Lung (tissue), 12 donors: ENCODE data around the gene MAP3K15. TPM values are rescaled to one million over a fixed set of nuclear protein-coding genes. Genes with fewer than 3 reads are reported as not detected.

Experiments used
- ATAC-seq: fragments of 200-7000 bp; cut with Tn5 transposase; one replicate; pipeline ENCODE4 v1.9.1; 2020; ENCODE audit warnings: moderate number of reproducible peaks; ENCODE audit not compliant: insufficient read depth, low FRiP score
- DNase-seq, 3 donors: peaks; one replicate each; pipeline ENCODE4 v3.0.0-alpha.2; 2013 to 2017
- H3K27ac ChIP-seq, 2 donors: one replicate each; pipeline ENCODE4 v1.5.1; 2013; ENCODE audit warnings: mild to moderate bottlenecking in 2 of 2, moderate library complexity in 2 of 2, control low read depth in 1 of 2, inconsistent platforms in 1 of 2, low read depth in 1 of 2, low read length in 1 of 2
- H3K27me3 ChIP-seq, 3 donors: one replicate each; pipeline ENCODE4 v1.5.1; 2013; ENCODE audit warnings: low read length in 2 of 3; ENCODE audit not compliant: control insufficient read depth in 3 of 3, insufficient read depth in 3 of 3
- H3K36me3 ChIP-seq, 4 donors: one replicate each; pipeline ENCODE4 v1.5.1; 2013; ENCODE audit warnings: low read length in 4 of 4, mild to moderate bottlenecking in 1 of 4, moderate library complexity in 1 of 4; ENCODE audit not compliant: control insufficient read depth in 4 of 4, insufficient read depth in 4 of 4
- H3K4me1 ChIP-seq, 5 donors: one replicate each; pipeline ENCODE4 v1.5.1; 2013; ENCODE audit warnings: low read length in 5 of 5, mild to moderate bottlenecking in 2 of 5, moderate library complexity in 1 of 5; ENCODE audit not compliant: control insufficient read depth in 5 of 5, insufficient read depth in 5 of 5
- H3K4me3 ChIP-seq: one replicate; pipeline ENCODE4 v1.5.1; 2013; ENCODE audit warnings: mild to moderate bottlenecking, control low read depth, moderate library complexity
- H3K9ac ChIP-seq, 2 donors: one replicate each; pipeline ENCODE4 v1.5.1; 2013; ENCODE audit warnings: low read length in 2 of 2, control low read depth in 1 of 2; ENCODE audit not compliant: insufficient read depth in 1 of 2
- H3K9me3 ChIP-seq, 4 donors: one replicate each; pipeline ENCODE4 v1.5.1; 2013; ENCODE audit warnings: low read length in 3 of 4, mild to moderate bottlenecking in 1 of 4, moderate library complexity in 1 of 4; ENCODE audit not compliant: control insufficient read depth in 4 of 4, insufficient read depth in 3 of 4
- WGBS, 2 donors: extraction: QIAGEN DNeasy Blood & Tissue Kit; methylation state at CpG; one replicate each; pipeline ENCODE4 v1.1.7; 2013; 5-methylcytosine and 5-hydroxymethylcytosine counted together
- polyA plus RNA-seq, 2 donors: library from polyadenylated mRNA; stranded (reverse); fragments of 200-250 nt; gene quantifications; one replicate each; pipeline ENCODE4 v1.2.1, GENCODE V29; 2013
- total RNA-seq, 2 donors: library from RNA; depleted of rRNA in 1 of 2; stranded (reverse); fragments of >200 nt in 1 of 2; gene quantifications; one replicate each; pipeline ENCODE4 v1.2.1, GENCODE V29; 2014 to 2021
- TF ChIP-seq, protein P1 (sequence below): IDR thresholded peaks from 2 replicates; pipeline ENCODE4 v1.5.1; 2012; ENCODE audit warnings: mild to moderate bottlenecking; ENCODE audit errors: control extremely low read depth, extremely low read depth
- donor health status: control.
- donor health status: control.
- donor health status: Bipolar disorder and iron deficiency.
- donor health status: healthy.
- donor health status: DM: yes; HTN: yes; CAD: no.

Gene MAP3K15
- total and polyA plus RNA-seq, 4 donors: 0.16 to 2.1 (median 0.40) TPM

DNA sequence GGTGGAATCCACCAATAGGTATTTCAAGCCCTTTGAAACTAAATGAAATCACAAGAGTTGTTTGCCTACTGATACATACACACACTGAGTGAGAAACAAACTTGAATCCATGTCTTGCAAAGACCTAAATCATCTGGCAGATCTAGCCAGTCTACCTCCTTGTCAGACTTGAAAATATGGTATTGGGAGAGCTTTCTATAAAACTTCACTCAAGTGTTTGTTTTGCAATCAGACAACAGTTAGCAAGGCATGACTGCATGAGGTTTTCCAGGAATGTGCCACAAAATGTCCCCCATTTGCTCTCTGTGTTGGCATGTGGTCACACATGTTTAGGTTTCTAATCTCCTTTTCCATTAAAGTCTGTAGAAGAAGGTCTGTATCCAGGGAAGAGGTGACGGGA lies 52.4 kb downstream of the MAP3K15 start:
- Histone ChIP-seq H3K36me3 (no peaks in the 10 kb centered on the region), H3K4me3 (no peak overlapping the region), H3K4me1 (no peaks in the 10 kb centered on the region), H3K9me3 (peaks cover 0 to 4% (median 0%) of the 10 kb centered on the region in 4 donors), H3K27me3 (peaks cover 0 to 5% (median 0%) of the 10 kb centered on the region in 3 donors), H3K27ac (no peak overlapping the region), H3K9ac (no peak overlapping the region)
- DNase-seq: peak in 2 of 3 donors; percentile 3 to 28
- ATAC-seq: no peak
- 85 to 93% methylated on average over 1 of the region's 1 CpG for WGBS, 2 donors
- TF ChIP-seq, protein P1, sequence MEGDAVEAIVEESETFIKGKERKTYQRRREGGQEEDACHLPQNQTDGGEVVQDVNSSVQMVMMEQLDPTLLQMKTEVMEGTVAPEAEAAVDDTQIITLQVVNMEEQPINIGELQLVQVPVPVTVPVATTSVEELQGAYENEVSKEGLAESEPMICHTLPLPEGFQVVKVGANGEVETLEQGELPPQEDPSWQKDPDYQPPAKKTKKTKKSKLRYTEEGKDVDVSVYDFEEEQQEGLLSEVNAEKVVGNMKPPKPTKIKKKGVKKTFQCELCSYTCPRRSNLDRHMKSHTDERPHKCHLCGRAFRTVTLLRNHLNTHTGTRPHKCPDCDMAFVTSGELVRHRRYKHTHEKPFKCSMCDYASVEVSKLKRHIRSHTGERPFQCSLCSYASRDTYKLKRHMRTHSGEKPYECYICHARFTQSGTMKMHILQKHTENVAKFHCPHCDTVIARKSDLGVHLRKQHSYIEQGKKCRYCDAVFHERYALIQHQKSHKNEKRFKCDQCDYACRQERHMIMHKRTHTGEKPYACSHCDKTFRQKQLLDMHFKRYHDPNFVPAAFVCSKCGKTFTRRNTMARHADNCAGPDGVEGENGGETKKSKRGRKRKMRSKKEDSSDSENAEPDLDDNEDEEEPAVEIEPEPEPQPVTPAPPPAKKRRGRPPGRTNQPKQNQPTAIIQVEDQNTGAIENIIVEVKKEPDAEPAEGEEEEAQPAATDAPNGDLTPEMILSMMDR: no peak

DNA sequence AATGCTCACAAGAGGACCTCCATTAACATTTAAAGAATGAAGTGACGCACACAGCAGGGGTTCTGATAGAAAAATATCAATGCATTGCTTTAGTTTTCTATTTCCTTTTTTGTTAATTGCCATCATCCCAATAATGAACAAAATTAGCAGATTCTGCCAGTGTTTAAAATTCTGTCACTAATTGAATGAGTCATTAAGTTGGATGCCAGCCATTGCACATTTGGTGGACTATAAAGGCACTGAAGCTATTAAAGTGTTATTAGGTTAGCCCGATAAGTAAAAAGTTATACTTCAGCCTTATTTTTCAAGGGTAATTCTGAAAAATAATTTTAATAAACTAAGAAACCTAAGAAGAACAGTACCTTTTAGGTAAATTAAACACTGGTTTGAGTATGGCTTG lies 53.1 kb downstream of the MAP3K15 start:
- H3K9ac ChIP-seq: no peak overlapping the region
- ATAC-seq (no peak), DNase-seq (no peak)
- H3K36me3 ChIP-seq: no peaks in the 10 kb centered on the region
- WGBS, 2 donors: 89 to 96% methylated on average over 2 of the region's 2 CpGs
- H3K27ac ChIP-seq: no peak overlapping the region
- H3K4me1 ChIP-seq: no peaks in the 10 kb centered on the region
- TF ChIP-seq, protein P1: no peak
- H3K4me3 ChIP-seq: no peak overlapping the region
- peaks cover 0 to under 1% (median 0%) of the 10 kb centered on the region in 4 donors for H3K9me3 ChIP-seq
- H3K27me3 ChIP-seq: peaks cover 0 to 5% (median 0%) of the 10 kb centered on the region in 3 donors

DNA sequence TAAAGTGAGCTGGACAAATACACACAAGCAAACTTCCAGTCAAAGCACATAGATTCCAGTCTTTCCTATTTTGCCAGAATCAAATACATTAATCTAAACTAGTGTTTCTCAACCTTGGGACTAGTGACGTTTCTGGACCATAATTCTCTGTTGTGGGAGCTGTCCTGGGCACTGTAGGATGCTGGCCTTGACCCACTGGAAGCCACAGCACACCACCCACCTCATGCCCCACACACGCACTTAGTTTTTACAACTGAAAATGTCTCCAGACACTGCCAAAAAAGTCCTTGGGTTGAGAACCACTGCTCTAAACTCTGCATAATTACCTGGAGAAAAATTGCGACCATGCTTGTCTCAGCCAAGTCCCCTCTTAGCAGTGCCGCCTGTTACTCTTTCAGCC lies 57.6 kb downstream of the MAP3K15 start:
- no peaks in the 10 kb centered on the region for H3K9me3 ChIP-seq
- H3K27ac ChIP-seq: no peak overlapping the region
- H3K36me3 ChIP-seq: no peaks in the 10 kb centered on the region
- H3K4me3 ChIP-seq: no peak overlapping the region
- TF ChIP-seq, protein P1: no peak
- no peak for DNase-seq
- H3K27me3 ChIP-seq: peaks cover 0 to 5% (median 2%) of the 10 kb centered on the region in 3 donors
- WGBS, 2 donors: 81 to 100% methylated on average over 4 of the region's 4 CpGs
- no peak overlapping the region for H3K9ac ChIP-seq
- no peak for ATAC-seq
- H3K4me1 ChIP-seq: no peaks in the 10 kb centered on the region

DNA sequence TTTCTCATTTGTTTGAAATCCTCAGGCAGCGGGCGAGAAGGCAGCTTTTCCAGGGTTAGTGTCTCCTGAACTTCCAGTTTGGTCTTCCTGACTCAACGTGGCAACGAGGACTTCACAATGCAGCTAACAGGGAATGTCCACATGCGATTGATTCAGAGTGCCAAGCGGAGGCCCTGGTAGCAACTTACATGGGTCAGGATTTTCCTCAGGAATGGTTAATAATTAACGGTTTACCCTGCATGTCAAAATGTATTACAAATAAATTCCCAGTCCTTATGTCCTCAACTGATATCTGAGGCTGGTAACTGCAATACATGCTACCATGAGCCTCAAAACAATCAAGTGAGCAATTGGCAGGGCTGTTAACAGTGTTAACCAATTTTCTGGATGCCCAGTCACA lies 67.2 kb downstream of the MAP3K15 start:
- Histone ChIP-seq H3K27ac (no peak overlapping the region), H3K4me3 (no peak overlapping the region), H3K36me3 (no peaks in the 10 kb centered on the region), H3K27me3 (peaks cover 0 to 10% (median 0%) of the 10 kb centered on the region in 3 donors), H3K9ac (no peak overlapping the region), H3K9me3 (peaks cover 0 to 2% (median 0%) of the 10 kb centered on the region in 4 donors), H3K4me1 (no peaks in the 10 kb centered on the region)
- ATAC-seq: no peak
- 75 to 81% methylated on average over 7 of the region's 7 CpGs for WGBS, 2 donors
- no peak for DNase-seq
- TF ChIP-seq, protein P1: no peak
